NCI-H2107 (cell line): ENCODE results near the gene TRIM28.

ENCODE experiments used
- DNase-seq: peaks from one replicate; lab custom pipeline; 2025; lab: John Stamatoyannopoulos, UW

The TRIM28 gene

GRCh38 chr19:58549664-58550361 is 5.9 kb downstream of the TRIM28 start:
- DNase-seq: no peak

GRCh38 chr19:58550362-58551122 is 6.7 kb downstream of the TRIM28 start:
- DNase-seq: no peak

GRCh38 chr19:58551123-58551497 is 7.2 kb downstream of the TRIM28 start:
- DNase-seq: no peak

- no peak for DNase-seq
Measured at GRCh38 chr19:58551577-58552471, 8.0 kb downstream of the TRIM28 start.

GRCh38 chr19:58552655-58553054 is 8.8 kb downstream of the TRIM28 start:
- no peak for DNase-seq

- no peak for DNase-seq
Measured at GRCh38 chr19:58553799-58554493, 10.1 kb downstream of the TRIM28 start.

- no peak for DNase-seq
Measured at GRCh38 chr19:58554494-58555368, 10.9 kb downstream of the TRIM28 start, which contains the start of gene CHMP2A. Gene CHMP2A (minus strand): TSS chr19:58555105. CDS start chr19:58554212, 893 bp downstream.

GRCh38 chr19:58555369-58555885 is 11.6 kb downstream of the TRIM28 start:
- no peak for DNase-seq

- DNase-seq: no peak
Measured at GRCh38 chr19:58555920-58556621, 12.2 kb downstream of the TRIM28 start.

GRCh38 chr19:58556622-58557220 is 12.9 kb downstream of the TRIM28 start:
- DNase-seq: no peak

GRCh38 chr19:58557221-58558065 is 13.6 kb downstream of the TRIM28 start:
- no peak for DNase-seq

- no peak for DNase-seq
Measured at GRCh38 chr19:58558066-58558622, 14.3 kb downstream of the TRIM28 start, which contains the start of gene UBE2M. Gene UBE2M (minus strand): TSS chr19:58558611. CDS start chr19:58558381, 230 bp downstream.

GRCh38 chr19:58558623-58559274 is 14.9 kb downstream of the TRIM28 start:
- DNase-seq: no peak

GRCh38 chr19:58559275-58560006 is 15.6 kb downstream of the TRIM28 start:
- no peak for DNase-seq

GRCh38 chr19:58560007-58560887 is 16.4 kb downstream of the TRIM28 start:
- DNase-seq: no peak

GRCh38 chr19:58560921-58561320 is 17.1 kb downstream of the TRIM28 start:
- no peak for DNase-seq
